WTC11 (cell line): ENCODE data around the gene PTPN6. TPM values are rescaled to one million over a fixed set of nuclear protein-coding genes. Genes with fewer than 3 reads are reported as not detected.

ENCODE experiments used
- ATAC-seq: fragments of 200-7000 bp; cut with Tn5 transposase; 2 replicates; pipeline ENCODE4 v1.10.0; 2021; ENCODE audit warnings: mild to moderate bottlenecking, moderate library complexity
- CTCF ChIA-PET: fragments of 300-600 bp; sonication (Branson Sonifier 250); formaldehyde crosslinking; loops from one replicate; lab custom pipeline; 2021; ENCODE audit warnings: antibody characterized with exemption; lab: Charles Lee
- POLR2A ChIA-PET: fragments of 350-600 bp; sonication (Branson Sonifier 250); formaldehyde crosslinking; loops from one replicate; lab custom pipeline; 2021; ENCODE audit warnings: antibody characterized with exemption; lab: Charles Lee
- DNase-seq: peaks from one replicate; pipeline ENCODE4 v3.0.0; 2021; ENCODE audit warnings: low spot score
- H3K27ac Mint-ChIP-seq: 2 replicates; pipeline ENCODE4 v1.8.0; 2021; ENCODE audit warnings: mixed read lengths
- H3K27me3 Mint-ChIP-seq: 2 replicates; pipeline ENCODE4 v1.8.0; 2021; ENCODE audit warnings: low read depth, mild to moderate bottlenecking, moderate library complexity, mixed read lengths
- H3K36me3 Mint-ChIP-seq: 2 replicates; pipeline ENCODE4 v1.8.0; 2021; ENCODE audit warnings: mixed read lengths
- H3K4me1 Mint-ChIP-seq: 2 replicates; pipeline ENCODE4 v1.8.0; 2022; ENCODE audit warnings: mixed read lengths
- H3K4me3 Mint-ChIP-seq: 2 replicates; pipeline ENCODE4 v1.8.0; 2021; ENCODE audit warnings: mild to moderate bottlenecking, moderate library complexity, mixed read lengths
- H3K9me3 Mint-ChIP-seq: 2 replicates; pipeline ENCODE4 v1.8.0; 2021; ENCODE audit warnings: mixed read lengths
- AFF4 ChIP-seq: sonication (generic); formaldehyde crosslinking; IDR thresholded peaks from 2 replicates; pipeline ENCODE4 v1.8.1; 2023; ENCODE audit warnings: mild to moderate bottlenecking, missing genetic modification reagents, borderline replicate concordance
- AR ChIP-seq: fragments of 250-450 bp; sonication (Bioruptor Pico); IDR thresholded peaks from 2 replicates; pipeline ENCODE4 v1.9.0; 2021; ENCODE audit warnings: mild to moderate bottlenecking
- ARID4B ChIP-seq: sonication (generic); formaldehyde crosslinking; IDR thresholded peaks from 2 replicates; pipeline ENCODE4 v1.8.0; 2023; ENCODE audit warnings: missing genetic modification reagents, mild to moderate bottlenecking, borderline replicate concordance
- ERG ChIP-seq: fragments of 250-450 bp; sonication (Bioruptor Pico); IDR thresholded peaks from 2 replicates; pipeline ENCODE4 v1.8.0; 2021; ENCODE audit warnings: mild to moderate bottlenecking
- ESRRA ChIP-seq: sonication (generic); formaldehyde crosslinking; IDR thresholded peaks from 2 replicates; pipeline ENCODE4 v1.8.1; 2022; ENCODE audit warnings: mild to moderate bottlenecking, missing genetic modification reagents, borderline replicate concordance
- ETV6 ChIP-seq: sonication (generic); formaldehyde crosslinking; IDR thresholded peaks from 2 replicates; pipeline ENCODE4 v1.8.1; 2022; ENCODE audit warnings: mild to moderate bottlenecking, missing genetic modification reagents
- FOXP4 ChIP-seq: sonication (generic); formaldehyde crosslinking; IDR thresholded peaks from 2 replicates; pipeline ENCODE4 v1.8.0; 2022; ENCODE audit warnings: mild to moderate bottlenecking, missing genetic modification reagents
- GRHL2 ChIP-seq: fragments of 250-450 bp; sonication (Bioruptor Pico); IDR thresholded peaks from 2 replicates; pipeline ENCODE4 v1.8.0; 2022; ENCODE audit warnings: mild to moderate bottlenecking, moderate library complexity; ENCODE audit not compliant: insufficient replicate concordance, severe bottlenecking
- JAZF1 ChIP-seq: fragments of 250-450 bp; sonication (Bioruptor Pico); IDR thresholded peaks from 2 replicates; pipeline ENCODE4 v1.9.0; 2021; ENCODE audit warnings: moderate library complexity, mild to moderate bottlenecking, inconsistent platforms
- MAX ChIP-seq: sonication (generic); formaldehyde crosslinking; IDR thresholded peaks from 2 replicates; pipeline ENCODE4 v1.8.0; 2022; ENCODE audit warnings: mild to moderate bottlenecking, missing genetic modification reagents
- NR3C1 ChIP-seq: sonication (generic); formaldehyde crosslinking; conservative IDR thresholded peaks from 2 replicates; pipeline ENCODE4 v1.8.1; 2023; ENCODE audit warnings: low read depth, mild to moderate bottlenecking, missing genetic modification reagents
- PREB ChIP-seq: sonication (generic); formaldehyde crosslinking; IDR thresholded peaks from 2 replicates; pipeline ENCODE4 v1.8.1; 2022; ENCODE audit warnings: mild to moderate bottlenecking, missing genetic modification reagents, moderate library complexity, borderline replicate concordance
- RELA ChIP-seq: sonication (generic); formaldehyde crosslinking; IDR thresholded peaks from 2 replicates; pipeline ENCODE4 v1.8.1; 2022; ENCODE audit warnings: missing genetic modification reagents, mild to moderate bottlenecking, borderline replicate concordance
- SMAD4 ChIP-seq: sonication (generic); formaldehyde crosslinking; IDR thresholded peaks from 2 replicates; pipeline ENCODE4 v1.8.0; 2022; ENCODE audit warnings: mild to moderate bottlenecking, missing genetic modification reagents
- USF1 ChIP-seq: sonication (generic); formaldehyde crosslinking; IDR thresholded peaks from 2 replicates; pipeline ENCODE4 v1.8.0; 2022; ENCODE audit warnings: mild to moderate bottlenecking, missing genetic modification reagents
- ZNF121 ChIP-seq: sonication (generic); formaldehyde crosslinking; IDR thresholded peaks from 2 replicates; pipeline ENCODE4 v1.8.0; 2023; ENCODE audit warnings: missing genetic modification reagents
- ZNF138 ChIP-seq: sonication (generic); formaldehyde crosslinking; conservative IDR thresholded peaks from 2 replicates; pipeline ENCODE4 v1.8.1; 2022; ENCODE audit warnings: mild to moderate bottlenecking, moderate library complexity, missing genetic modification reagents
- total RNA-seq: library from RNA; stranded (reverse); gene quantifications from 3 replicates; pipeline ENCODE4 v1.2.3, GENCODE V29; 2021

PTPN6 gene
- total RNA-seq, 1 experiment from 2014 or later = 27.1 TPM

GRCh38 chr12:6966351-6966750 lies 15.2 kb downstream of the PTPN6 start:
- DNase-seq (no peak), ATAC-seq (no peak)
- Mint-ChIP-seq H3K36me3 (peaks cover 48% of the 10 kb centered on the region), H3K9me3 (no peaks in the 10 kb centered on the region), H3K27ac (peak overlapping the region; percentile 91), H3K4me1 (peaks cover 50% of the 10 kb centered on the region), H3K27me3 (no peaks in the 10 kb centered on the region), H3K4me3 (no peak overlapping the region)
- TF ChIP-seq ERG (CRISPR knock-in tag) (no peak), ZNF138 (CRISPR knock-in tag) (no peak), FOXP4 (no peak), RELA (CRISPR knock-in tag) (no peak), PREB (CRISPR knock-in tag) (no peak), ARID4B (no peak), AFF4 (CRISPR knock-in tag) (no peak), NR3C1 (CRISPR knock-in tag) (no peak), ETV6 (CRISPR knock-in tag) (no peak), ZNF121 (CRISPR knock-in tag) (no peak), SMAD4 (CRISPR knock-in tag) (no peak)
- ChIA-PET CTCF (interaction anchor here (1.0 to 9.7 kb wide), 3 partner anchors 21 to 143 kb away, joined by 3 to 296 read pairs (median 48); partner anchors contain the start of genes C12orf57, C1RL, RNU7-1 and SPSB2), POLR2A (interaction anchor here (6.6 kb wide), 1 partner anchor 21 kb away, joined by 167 read pairs; the partner anchor contains the start of genes C12orf57 and RNU7-1)

- DNase-seq (no peak), ATAC-seq (no peak)
- no peak overlapping the region for H3K27ac Mint-ChIP-seq
- H3K9me3 Mint-ChIP-seq = no peaks in the 10 kb centered on the region
- no peak overlapping the region for H3K4me3 Mint-ChIP-seq
- ChIA-PET POLR2A (no interaction called here), CTCF (interaction anchor here (0.6 kb wide), 1 partner anchor 177 kb away, joined by 3 read pairs; no protein-coding TSS in a partner anchor)
- peaks cover 51% of the 10 kb centered on the region for H3K36me3 Mint-ChIP-seq
- H3K27me3 Mint-ChIP-seq = no peaks in the 10 kb centered on the region
- peaks cover 47% of the 10 kb centered on the region for H3K4me1 Mint-ChIP-seq
- TF ChIP-seq AR (no peak), MAX (no peak), JAZF1 (CRISPR knock-in tag) (no peak), ESRRA (CRISPR knock-in tag) (no peak), ETV6 (CRISPR knock-in tag) (no peak), GRHL2 (CRISPR knock-in tag) (no peak), ZNF138 (CRISPR knock-in tag) (no peak), USF1 (no peak)
Measured at GRCh38 chr12:6967651-6968100, 16.5 kb downstream of the PTPN6 start.
